ENCODE measurements around the gene SULF2. TPM values are rescaled to one million over a fixed set of nuclear protein-coding genes. Genes with fewer than 3 reads are reported as not detected.

The SULF2 gene
- total RNA-seq, 4 donors from 2014 or later = 41.2 to 177 (median 62.3) TPM

- Histone ChIP-seq H3K27ac (no peak overlapping the region), H3K9me3 (no peaks in the 10 kb centered on the region), H3K4me1 (peaks cover 0 to 19% (median 4%) of the 10 kb centered on the region in 3 donors), H3K27me3 (no peaks in the 10 kb centered on the region), H3K4me3 (no peak overlapping the region), H3K36me3 (peaks cover 0 to 86% of the 10 kb centered on the region in 2 donors)
- ATAC-seq = no peak
- WGBS, 2 donors (ENCODE audit: low coverage in 1 of 2) = 60 to 87% methylated on average over 2 to 3 of the region's 7 CpGs
- TF ChIP-seq EP300 (IDR thresholded peaks at IDR 0.05) = no peak
- no peak for TF ChIP-seq POLR2A (IDR thresholded peaks at IDR 0.05)
- no peak for TF ChIP-seq POLR2AphosphoS5 (IDR thresholded peaks at IDR 0.05)
- TF ChIP-seq CTCF (IDR thresholded peaks at IDR 0.05) = no peak
These were observed 123.6 kb downstream of the SULF2 start for GRCh38 chr20:47661714-47662113.

- no peak for ATAC-seq
- no peaks in the 10 kb centered on the region for H3K27me3 ChIP-seq
- WGBS, 2 donors (ENCODE audit: low coverage in 1 of 2) = 76 to 85% methylated on average over 7 to 11 of the region's 12 CpGs
- H3K4me3 ChIP-seq = no peak overlapping the region
- peaks cover 0 to 85% of the 10 kb centered on the region in 2 donors for H3K36me3 ChIP-seq
- peaks cover 0 to 19% (median 4%) of the 10 kb centered on the region in 3 donors for H3K4me1 ChIP-seq
- no peaks in the 10 kb centered on the region for H3K9me3 ChIP-seq
- no peak for TF ChIP-seq CTCF (IDR thresholded peaks at IDR 0.05)
- TF ChIP-seq POLR2AphosphoS5 (IDR thresholded peaks at IDR 0.05) = no peak
- TF ChIP-seq EP300 (IDR thresholded peaks at IDR 0.05) = no peak
- TF ChIP-seq POLR2A (IDR thresholded peaks at IDR 0.05) = no peak
- H3K27ac ChIP-seq = no peak overlapping the region
These were observed 124.1 kb downstream of the SULF2 start for GRCh38 chr20:47660983-47661700.

- Histone ChIP-seq H3K27me3 (no peaks in the 10 kb centered on the region), H3K27ac (no peak overlapping the region), H3K4me3 (no peak overlapping the region)
These were observed 124.7 kb downstream of the SULF2 start for GRCh38 chr20:47660602-47660905.

GRCh38 chr20:47659904-47660601, 125.2 kb downstream of the SULF2 start:
- no peaks in the 10 kb centered on the region for H3K9me3 ChIP-seq
- TF ChIP-seq EP300 (IDR thresholded peaks at IDR 0.05) = no peak
- no peak for TF ChIP-seq POLR2AphosphoS5 (IDR thresholded peaks at IDR 0.05)
- TF ChIP-seq POLR2A (IDR thresholded peaks at IDR 0.05) = no peak
- no peak for TF ChIP-seq CTCF (IDR thresholded peaks at IDR 0.05)
- peaks cover 0 to 84% of the 10 kb centered on the region in 2 donors for H3K36me3 ChIP-seq
- peaks cover 0 to 19% (median 4%) of the 10 kb centered on the region in 3 donors for H3K4me1 ChIP-seq
- H3K4me3 ChIP-seq = no peak overlapping the region
- no peak for ATAC-seq
- 26 to 55% methylated on average over 3 to 6 of the region's 7 CpGs for WGBS, 2 donors (ENCODE audit: low coverage in 1 of 2)
- H3K27me3 ChIP-seq = no peaks in the 10 kb centered on the region
- H3K27ac ChIP-seq = no peak overlapping the region

More at GRCh38 chr20:47660602-47660905, 124.7 kb downstream of the SULF2 start:
- TF ChIP-seq CTCF (IDR thresholded peaks at IDR 0.05) (no peak), POLR2A (IDR thresholded peaks at IDR 0.05) (no peak), POLR2AphosphoS5 (IDR thresholded peaks at IDR 0.05) (no peak), EP300 (IDR thresholded peaks at IDR 0.05) (no peak)
- Histone ChIP-seq H3K9me3 (no peaks in the 10 kb centered on the region), H3K4me1 (peaks cover 0 to 19% (median 4%) of the 10 kb centered on the region in 3 donors), H3K36me3 (peaks cover 0 to 84% of the 10 kb centered on the region in 2 donors)
- ATAC-seq = no peak
- 83 to 100% methylated on average over 1 of the region's 2 CpGs for WGBS, 2 donors (ENCODE audit: low coverage in 1 of 2)
